NOMO-1 (cell line): ENCODE results near the gene AUTS2.
"Not testable (repeated sequence)": the region's sequence is repeated elsewhere in the genome, so short reads cannot be mapped to it uniquely, and the experiment has no call there.

Source experiments
- DNase-seq, 2 experiments: peaks; one replicate each; lab custom pipeline; 2025; ENCODE audit not compliant: unreplicated experiment in 2 of 2; lab: John Stamatoyannopoulos, UW

Gene AUTS2

DNA sequence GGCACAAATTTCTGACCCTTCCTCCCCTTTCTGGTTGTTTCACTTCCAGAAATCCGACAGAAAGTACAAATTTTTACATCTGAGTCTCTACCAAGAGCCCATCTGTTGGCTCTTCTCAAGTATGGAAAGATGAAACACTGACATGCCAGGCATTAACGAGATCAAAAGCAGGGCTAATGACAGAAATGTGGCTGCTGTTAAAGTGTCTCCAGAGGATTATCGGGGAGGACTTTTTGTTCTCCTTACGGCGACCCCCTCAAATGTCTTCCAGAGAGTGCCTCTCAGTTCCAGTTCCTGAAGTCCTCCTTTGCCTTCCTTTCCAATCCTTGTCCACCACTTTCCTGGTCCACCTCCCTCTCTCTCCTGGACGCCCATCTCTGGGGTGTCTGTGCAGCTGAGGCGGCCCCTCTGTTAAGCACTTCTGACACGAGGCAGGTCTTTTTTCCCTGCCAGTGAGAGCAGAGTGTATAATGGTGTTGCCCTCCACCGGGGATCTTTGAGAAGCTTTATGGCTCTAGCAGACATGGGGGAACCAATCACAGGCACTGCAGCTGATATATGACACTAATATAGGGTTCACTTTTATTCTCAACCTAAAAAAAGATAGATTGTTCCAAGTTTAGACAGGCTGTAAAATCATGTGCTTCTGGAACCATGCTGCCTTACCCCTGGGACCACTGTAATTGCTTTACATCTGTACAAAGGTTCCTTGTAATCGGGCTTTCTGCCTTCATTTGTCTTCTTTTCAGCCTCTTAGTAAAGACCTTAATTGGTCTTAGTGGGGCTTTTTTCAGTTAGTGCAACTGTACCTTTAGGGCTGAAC is 757.1 kb downstream of the AUTS2 start:
- DNase-seq: no peak

DNA sequence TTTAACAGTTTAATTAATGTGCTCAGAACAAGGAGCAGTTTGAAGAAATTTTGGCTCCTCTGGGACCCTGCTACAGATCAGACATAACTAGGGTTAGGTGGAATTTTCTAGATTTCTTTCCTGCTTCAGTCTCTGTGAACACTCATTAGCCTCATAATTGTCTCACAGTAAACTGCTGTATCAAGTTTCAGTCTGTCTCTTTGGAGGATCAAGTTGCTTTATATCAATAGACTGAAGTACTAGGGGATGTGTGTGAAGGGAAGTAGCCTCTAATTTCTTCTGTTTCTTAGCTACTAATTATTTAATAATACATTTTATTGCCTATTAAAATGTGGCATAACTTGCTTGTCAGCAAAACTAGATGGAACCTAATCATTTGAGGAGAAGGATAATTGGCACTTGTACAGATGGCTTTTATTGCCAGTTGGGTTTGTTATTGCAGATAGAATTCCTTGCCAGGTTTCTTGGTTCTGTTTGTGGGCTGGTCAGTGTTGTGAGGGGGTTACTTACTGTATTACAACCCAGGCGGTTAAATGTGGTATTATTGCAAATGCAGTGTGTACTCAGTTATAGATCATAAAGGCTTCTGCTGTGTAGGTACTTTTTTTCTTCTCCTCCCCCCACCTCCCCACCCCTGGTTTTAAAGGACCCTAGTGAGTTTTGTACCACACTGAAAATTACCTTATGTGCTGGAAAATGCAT is 758.0 kb downstream of the AUTS2 start:
- no peak for DNase-seq

DNA sequence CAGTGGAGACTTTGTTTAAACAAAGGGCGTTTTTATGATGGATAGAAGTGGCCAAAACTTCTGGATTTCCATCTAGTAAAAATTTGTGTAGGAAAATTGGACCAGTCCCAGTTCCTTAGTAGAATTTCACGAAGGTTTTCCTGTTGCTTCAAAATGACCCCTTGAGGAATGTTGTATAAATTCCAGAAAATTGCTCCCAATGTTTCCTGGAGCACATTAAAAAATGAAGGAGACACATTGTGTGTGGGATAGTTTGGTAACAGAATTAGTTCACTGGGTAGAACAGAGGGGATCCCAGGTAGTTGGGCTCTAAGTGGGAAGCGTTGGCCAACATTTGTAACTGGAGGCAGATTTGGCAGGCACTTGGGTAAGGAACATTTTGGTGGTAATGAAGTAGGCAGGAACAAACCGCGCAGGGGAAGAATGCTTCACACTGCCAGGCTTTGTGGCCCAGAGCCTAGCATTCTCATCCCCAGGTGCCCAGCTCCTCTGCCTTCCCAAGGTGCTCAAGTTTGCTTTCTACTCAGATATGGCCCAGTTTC is 758.6 kb downstream of the AUTS2 start:
- no peak for DNase-seq

DNA sequence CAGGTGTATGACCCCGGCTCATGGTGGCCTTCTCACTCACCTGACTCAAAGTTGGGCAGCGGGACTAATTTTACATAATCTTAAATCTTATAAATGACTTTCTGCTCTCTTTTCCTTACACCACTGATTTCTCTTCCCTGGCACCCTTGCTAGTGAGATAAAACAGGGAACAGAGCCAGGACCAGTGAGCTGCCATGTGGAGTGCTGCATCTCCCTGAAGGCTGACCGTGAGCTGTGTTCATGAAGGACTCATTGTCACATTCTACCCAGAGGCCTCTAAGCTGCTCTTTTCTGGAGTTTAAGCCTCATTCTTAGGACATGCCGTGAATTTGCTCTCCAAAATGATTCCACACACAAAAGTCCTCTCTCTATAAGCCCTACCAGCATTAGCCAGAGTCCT is 762.3 kb downstream of the AUTS2 start:
- DNase-seq: no peak

DNA sequence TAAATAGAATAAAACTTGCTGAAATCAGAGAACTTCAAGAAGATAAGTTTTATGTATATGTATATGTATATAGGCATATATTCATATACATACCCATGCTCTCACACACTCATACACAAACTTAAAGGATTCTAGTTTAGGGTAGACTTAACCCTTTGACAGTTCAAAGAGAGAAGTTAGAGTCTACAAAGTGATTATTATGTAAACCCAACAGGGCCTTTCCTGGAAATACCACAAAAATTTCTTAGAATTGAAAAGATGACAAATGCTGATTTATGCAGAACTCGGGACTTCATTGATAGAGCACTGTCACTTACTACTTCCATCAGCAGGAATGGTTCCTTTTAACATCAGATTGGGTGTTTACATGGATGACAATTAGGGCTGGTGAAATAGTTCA is 763.5 kb downstream of the AUTS2 start:
- DNase-seq: no peak

DNA sequence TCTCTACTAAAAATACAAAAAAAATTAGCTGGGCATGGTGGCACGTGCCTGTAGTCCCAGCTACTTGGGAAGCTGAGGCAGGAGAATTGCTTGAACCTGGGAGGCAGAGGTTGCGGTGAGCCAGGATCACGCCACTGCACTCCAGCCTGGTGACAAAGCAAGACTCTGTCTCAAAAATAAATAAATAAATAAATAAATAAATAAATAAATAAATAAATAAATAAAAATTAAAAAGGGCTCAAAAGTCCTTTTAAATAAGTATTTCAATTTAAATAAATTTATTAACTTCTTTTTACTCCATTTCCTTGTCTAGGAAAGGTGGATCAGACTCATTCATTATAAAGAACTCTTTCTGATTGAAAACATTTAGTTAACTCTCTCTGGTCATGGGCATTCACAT is 766.1 kb downstream of the AUTS2 start:
- DNase-seq: not testable (repeated sequence)

DNA sequence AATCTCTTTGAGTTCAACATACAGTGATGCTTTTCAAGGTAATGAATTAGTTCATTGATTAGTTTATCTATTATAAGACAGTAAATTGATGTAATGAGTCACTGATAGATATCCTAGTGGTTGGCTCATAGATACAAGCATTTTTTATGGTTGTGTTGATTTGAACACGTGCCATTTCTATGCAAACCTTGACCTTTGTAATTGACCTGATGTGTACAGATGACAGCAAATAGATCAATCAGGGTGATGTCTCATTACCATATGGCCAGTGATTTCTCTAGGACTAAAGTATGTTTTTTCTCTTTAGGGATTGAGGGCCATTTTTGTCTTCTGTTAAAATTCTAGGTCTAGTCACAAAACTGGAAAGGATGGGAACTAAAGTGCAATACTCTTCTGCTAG is 773.4 kb downstream of the AUTS2 start:
- DNase-seq: no peak

DNA sequence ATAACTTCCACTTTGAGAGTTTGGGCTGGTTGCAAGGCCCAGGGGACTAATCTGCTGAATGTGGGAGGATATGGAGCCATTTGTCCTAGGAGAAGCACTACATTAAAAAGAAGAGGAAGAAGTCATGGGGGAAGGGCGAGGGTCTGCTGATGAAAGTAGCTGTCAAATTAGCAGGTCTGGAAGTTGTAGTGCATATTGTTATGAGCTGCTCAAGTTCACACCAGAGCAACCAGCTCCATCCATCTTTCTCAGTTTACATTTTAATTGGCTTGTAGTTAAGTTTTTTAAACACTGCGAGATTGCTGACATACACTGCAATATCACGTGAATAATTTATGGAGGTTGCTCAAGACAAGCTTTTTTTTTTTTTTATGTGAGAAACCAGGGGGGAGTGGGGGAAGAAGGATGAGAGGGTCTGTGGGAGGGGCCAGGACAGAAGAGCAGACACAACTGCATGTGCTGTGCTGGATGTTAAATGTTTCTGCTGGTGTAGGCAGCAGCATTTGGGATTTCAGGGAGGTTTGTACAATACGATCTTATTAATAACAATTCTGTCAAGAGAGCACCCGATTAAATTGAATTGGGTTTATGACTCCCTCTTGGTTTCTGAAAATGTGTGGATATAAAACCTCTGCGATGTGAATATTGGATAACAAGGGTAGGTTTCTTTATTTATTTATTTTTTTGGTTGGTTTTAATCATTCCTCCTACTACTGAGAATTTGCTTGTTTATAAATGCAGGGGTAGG is 774.7 kb downstream of the AUTS2 start:
- no peak for DNase-seq

DNA sequence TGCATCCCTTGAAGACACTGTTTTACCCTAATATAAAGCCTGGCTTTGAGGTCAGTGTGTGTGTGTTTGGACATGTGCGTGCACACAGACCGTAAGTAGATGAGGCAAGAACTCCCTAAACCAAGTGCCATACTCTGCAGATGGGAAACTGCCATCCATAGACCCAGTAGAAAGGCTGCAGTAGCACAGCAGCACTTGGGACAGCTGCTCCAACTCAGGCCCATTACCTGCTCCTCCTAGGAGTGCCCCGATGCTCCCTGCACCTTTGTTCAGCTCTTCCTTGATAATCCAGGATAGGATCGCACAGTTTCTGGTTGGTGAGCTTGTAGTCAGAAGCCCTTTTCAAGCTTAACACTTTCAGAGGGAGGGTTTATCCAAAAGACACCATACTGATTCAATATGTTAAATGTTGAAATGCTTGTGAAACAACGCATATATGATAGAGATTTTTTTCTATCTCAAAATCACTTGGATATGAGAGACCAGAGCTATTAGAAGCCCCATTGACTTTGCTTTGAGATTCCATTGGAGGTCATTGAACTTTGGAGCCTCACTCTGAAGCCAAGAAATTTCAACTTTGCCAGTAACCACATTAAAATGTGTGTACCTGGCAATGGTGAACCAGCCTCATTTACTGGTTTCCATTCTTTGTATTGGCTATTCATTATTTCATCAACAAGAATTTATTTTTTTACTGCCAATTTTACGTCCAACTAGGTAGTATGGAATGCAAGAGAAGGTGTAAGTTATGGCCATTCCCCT is 776.7 kb downstream of the AUTS2 start:
- no peak for DNase-seq

DNA sequence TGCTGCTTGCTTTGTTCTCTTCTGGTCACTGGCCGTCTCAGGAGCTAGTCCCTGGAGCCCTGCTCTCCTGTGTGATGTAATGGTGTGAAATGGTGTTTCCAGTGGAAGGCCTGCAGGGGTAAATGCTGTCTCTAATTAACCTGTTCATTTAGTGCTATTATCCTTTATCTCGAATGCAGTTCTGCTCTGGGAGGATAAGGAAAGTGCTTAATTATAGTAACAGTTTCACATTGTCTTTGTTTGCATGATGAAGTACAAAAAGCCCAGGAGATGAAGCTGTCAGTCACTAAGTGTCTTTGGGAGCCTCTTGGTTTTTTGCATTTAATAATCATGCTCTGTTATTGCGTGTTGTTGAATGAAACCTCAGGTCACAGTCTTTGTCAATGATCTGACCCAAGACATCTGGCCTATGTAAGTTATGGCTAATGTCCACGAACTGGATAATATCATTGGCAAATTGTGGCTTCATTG is 778.3 kb downstream of the AUTS2 start:
- DNase-seq: no peak

DNA sequence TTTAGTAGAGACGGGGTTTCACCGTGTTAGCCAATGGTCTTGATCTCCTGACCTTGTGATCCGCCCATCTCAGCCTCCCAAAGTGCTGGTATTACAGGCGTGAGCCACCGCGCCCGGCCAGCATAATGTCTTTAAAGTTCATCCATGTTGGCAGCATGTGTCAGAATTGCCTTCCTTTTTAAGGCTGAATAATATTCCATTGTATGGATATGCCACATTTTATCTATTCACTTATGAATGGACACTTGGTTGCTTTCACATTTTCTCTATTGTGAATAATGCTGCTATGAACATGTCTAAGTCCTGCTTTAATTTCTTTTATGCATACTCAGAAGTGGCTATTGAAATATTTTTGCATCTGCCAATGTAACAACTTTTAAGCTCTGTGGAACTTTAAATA is 779.7 kb downstream of the AUTS2 start:
- no peak for DNase-seq

DNA sequence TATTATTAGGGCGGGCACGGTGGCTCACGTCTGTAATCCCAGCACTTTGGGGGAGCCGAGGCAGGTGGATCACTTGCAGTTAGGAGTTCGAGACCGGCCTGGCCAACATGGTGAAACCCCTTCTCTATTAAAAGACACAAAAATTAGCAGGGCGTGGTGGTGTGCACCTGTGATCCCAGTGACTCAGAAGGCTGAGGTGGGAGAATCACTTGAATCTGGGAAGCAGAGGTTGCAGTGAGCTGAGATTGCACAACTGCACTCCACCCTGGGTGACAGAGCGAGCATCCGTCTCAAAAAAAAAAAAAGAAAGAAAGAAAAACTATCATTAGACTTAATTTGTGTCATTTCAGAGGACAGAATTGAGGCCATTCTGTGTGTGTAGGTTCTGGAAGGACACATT is 780.9 kb downstream of the AUTS2 start:
- DNase-seq: no peak

DNA sequence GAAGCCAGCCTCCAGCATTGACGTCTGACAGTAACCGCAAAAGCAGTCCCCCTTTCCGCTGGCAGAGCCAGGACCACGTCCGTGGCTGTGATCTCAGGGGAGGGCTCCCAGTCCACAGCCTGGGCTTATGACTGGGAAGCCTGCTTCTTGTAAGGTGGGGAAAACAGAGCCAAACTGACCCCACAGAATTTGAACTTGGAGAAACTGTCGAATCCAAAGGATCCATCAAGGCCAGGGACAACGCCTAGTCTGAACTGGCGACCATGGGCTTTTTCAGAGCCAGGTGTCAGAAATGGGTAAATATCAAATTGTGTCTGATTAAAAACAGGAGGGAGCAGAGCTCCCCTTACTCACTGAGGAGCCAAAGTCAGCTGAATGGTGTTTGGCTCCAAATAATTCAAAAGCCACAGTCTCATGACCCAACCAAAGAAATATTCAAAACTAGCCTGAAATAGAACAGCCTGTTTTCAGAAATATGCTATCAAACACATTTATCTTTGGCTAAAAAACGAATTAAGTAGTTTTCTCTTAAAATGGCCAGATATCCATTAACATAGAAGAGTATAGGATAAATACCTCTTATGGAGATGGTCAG is 782.2 kb downstream of the AUTS2 start:
- DNase-seq: no peak

DNA sequence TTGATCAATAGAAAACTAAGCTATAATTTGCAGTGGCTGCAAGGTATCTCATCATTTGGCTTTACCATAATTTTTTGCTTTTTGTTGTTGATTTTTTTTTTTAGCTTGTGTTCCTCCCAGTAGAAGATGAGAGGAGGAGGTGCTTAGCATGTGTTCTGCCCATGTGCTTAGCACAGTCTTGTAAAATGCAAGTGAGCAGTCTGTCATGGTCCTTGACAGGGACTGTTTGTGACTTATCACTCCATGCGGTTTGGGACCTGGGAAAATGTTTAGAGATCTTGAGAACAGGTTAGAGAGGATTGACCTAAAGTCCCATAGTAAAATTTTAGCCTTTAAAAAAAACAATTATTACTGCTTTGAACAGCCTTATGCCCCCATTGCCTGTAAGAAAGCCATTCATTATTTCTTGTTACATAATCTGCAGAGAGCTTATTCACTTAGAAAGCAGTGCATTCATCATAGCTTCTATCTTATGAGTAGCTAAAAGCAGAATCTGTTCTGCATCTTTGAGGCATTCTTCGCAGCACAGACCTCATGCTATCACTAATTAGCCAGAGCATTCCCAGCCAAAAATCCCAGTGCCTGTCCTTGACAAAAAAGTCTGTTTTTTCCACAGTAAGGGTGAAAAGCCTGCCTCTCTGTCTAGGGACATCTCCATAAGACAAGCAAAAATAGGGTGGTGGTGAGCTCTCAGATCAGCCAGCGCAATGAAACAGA is 784.9 kb downstream of the AUTS2 start:
- no peak for DNase-seq

DNA sequence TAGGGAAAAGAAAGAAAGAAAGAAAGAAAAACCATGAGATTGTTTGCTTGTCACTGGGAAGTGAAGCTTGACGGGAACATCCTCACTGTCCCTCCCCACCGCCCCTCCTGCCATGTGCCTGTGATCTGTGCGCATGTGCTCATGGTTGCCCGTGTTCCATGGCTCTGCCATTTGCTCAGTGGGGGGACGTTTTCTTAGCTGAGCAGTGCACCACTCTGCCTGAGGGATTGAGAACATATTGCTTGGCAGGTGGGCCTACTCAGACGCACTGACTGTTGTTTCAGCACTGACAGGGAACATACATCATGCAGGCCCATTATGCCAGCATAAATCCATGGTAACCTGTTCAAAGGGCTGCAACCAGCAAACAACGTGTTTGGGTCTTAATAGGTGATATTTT is 785.7 kb downstream of the AUTS2 start:
- no peak for DNase-seq

DNA sequence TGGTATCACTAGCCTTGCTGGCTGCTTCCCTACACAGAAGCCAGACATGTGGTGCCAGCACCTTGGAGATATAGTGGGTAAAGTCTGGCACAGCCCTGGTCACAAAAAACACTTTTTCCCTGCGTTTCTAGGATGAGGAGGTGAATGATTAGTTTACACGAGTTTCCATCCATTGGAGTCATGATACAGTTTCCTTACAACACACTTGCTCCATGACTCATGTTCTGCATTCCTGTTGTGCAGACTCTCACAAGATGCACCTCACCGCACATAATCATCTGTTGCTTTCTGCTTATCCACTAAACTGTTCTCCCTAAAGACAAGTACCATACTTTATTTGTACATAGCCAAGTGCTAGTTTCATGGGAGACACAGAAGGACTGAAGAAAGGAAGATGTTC is 786.6 kb downstream of the AUTS2 start:
- no peak for DNase-seq

DNA sequence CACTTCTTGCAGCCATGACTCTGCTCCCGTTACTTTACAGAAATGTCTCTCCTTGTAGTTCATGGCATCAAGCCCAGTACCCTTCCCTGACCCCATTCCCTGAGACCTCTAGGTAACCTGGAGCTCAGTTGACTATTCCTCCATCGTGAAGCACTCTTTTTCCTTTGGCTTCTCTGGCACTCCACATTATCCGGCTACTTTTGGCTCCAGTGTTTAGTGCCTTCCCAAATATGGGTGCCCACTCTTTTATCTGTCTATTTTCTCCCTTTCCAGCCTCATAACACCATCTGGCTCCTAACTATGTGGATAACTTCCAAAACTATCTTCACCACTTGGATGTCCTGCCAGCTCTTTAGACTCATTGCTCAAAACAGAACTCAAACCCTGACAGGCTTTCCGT is 788.9 kb downstream of the AUTS2 start:
- no peak for DNase-seq

DNA sequence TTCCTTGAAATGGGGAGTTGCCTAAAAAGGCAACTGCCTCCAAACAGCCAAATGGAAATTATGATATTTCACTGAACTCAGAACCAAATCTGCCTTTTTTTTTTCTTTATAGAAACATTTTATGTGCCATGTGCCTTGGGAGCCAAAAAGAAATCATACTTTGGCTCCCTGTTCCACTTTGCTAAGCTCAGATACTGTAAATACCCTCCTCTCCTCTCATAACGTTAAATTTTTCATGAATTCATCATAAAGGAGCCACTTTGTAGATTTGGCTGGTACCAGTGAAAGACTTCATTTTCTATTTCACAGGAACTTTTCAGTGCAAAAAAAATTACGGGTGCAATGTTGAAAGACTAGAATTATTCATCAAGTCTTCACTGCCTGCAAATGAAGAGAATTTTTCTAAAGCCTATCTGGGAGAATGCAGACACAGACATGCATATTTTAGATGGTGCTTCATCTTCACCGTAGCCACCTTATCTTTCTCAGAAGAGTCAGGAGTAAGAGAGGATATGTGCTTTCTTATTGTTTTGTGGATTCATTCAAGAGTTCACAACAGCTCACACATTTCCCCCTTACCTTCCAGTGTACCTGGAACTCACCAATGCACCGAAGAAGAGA is 791.4 kb downstream of the AUTS2 start:
- no peak for DNase-seq

DNA sequence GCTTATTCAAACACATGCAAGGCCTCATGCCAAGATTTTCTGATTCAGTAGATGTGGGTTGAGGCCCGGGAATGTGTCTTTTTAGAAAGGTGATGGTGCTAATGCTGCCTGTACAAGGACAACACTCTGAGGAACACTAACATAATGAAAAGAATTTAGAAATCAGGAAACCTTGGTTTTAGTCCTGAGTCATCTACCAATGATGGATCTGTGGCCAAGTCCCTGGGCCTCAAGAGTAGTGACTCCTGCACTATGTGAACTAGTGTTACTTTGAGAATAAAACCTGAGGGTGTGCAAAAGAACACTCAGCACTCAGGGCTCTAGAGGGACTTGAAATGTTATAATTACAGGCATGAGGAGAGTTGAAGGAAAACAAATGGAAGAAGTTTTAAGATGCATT is 792.0 kb downstream of the AUTS2 start:
- DNase-seq: no peak
